Omental fat pad (tissue), 4 donors: Measurements from ENCODE around the gene TSPAN14. TPM values are rescaled to one million over a fixed set of nuclear protein-coding genes. Genes with fewer than 3 reads are reported as not detected.

Experiments used
- ATAC-seq: fragments of 150-250 bp; one replicate; pipeline ENCODE4 v1.9.1; 2016; ENCODE audit warnings: mild to moderate bottlenecking, moderate library complexity; ENCODE audit not compliant: low FRiP score
- DNase-seq: peaks from one replicate; pipeline ENCODE4 v3.0.0-alpha.2; 2019; ENCODE audit warnings: low spot score
- CTCF ChIP-seq, 3 donors: fragments of 450-650 bp; IDR thresholded peaks; one replicate each; pipeline ENCODE4 v1.5.1; 2016 to 2017; ENCODE audit warnings: antibody characterized with exemption in 3 of 3, mild to moderate bottlenecking in 3 of 3, moderate library complexity in 2 of 3
- total RNA-seq, 4 donors: library from RNA; depleted of rRNA; stranded (reverse); fragments of >200 nt; gene quantifications; one replicate each; pipeline ENCODE4 v1.1.0, GENCODE V29; 2016

TSPAN14 gene
- total RNA-seq, 4 donors from 2014 or later, result 42.4 to 114 (median 91.6) TPM

- TF ChIP-seq CTCF (IDR thresholded peaks at IDR 0.05), result no peak
- DNase-seq (no peak), ATAC-seq (no peak)
Observed at GRCh38 chr10:80523773-80524172, 69.7 kb downstream of the TSPAN14 start.

- no peak for TF ChIP-seq CTCF (IDR thresholded peaks at IDR 0.05)
- ATAC-seq, result no peak
Observed at GRCh38 chr10:80524190-80524909, 70.2 kb downstream of the TSPAN14 start.

GRCh38 chr10:80526218-80526617, 72.1 kb downstream of the TSPAN14 start:
- no peak for ATAC-seq
- TF ChIP-seq CTCF (IDR thresholded peaks at IDR 0.05), result no peak
- DNase-seq, result no peak

More at GRCh38 chr10:80524190-80524909, 70.2 kb downstream of the TSPAN14 start:
- DNase-seq, result no peak

GRCh38 chr10:80526742-80527141, 72.6 kb downstream of the TSPAN14 start:
- no peak for ATAC-seq

GRCh38 chr10:80528185-80528700, 74.1 kb downstream of the TSPAN14 start:
- no peak for TF ChIP-seq CTCF (IDR thresholded peaks at IDR 0.05)
- DNase-seq (no peak), ATAC-seq (no peak)

More at GRCh38 chr10:80526742-80527141, 72.6 kb downstream of the TSPAN14 start:
- no peak for TF ChIP-seq CTCF (IDR thresholded peaks at IDR 0.05)
- DNase-seq, result no peak

GRCh38 chr10:80528901-80529300, 74.8 kb downstream of the TSPAN14 start:
- no peak for TF ChIP-seq CTCF (IDR thresholded peaks at IDR 0.05)
- ATAC-seq (no peak), DNase-seq (no peak)

- TF ChIP-seq CTCF (IDR thresholded peaks at IDR 0.05), result no peak
- ATAC-seq, result no peak
- no peak for DNase-seq
Observed at GRCh38 chr10:80529604-80530003, 75.5 kb downstream of the TSPAN14 start.
